Measurements from ENCODE around the gene SGSM1. TPM values are rescaled to one million over a fixed set of nuclear protein-coding genes. Genes with fewer than 3 reads are reported as not detected.

The SGSM1 gene
- total and polyA plus RNA-seq, 9 of the 15 experiments (the other 6 are each of a cell fraction or from before 2014, with no cell fraction given): not detected

DNA sequence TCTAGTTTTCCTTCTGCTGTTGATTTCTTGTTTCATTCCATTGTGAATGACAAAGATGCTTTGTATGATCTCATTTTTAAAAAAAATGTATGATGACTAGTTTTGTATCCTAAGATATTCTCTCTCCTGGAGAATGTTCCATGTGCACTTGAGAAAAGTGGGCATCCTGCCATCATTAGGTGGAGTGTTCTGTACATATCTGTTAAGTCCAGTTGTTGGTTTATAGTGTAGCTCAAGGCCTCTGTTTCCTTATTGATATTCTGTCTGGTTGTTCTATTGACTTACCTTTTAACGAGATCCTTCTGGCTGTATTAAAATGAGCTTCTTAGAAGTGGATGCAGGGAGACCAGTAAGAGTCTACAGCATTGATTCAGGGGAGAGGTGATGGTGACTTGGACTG, 35.2 kb downstream of the SGSM1 start:
- in situ Hi-C loops (cut with MboI): no loop called here
- CTCF ChIA-PET (ENCODE audit: low intra/inter-chr PET ratio): no interaction called here
- 0% methylated on average over 1 of the region's 1 CpG for WGBS (ENCODE audit: insufficient coverage, low coverage, missing lambda C conversion rate)

More for the DNA sequence above, 35.2 kb downstream of the SGSM1 start:
- H3K36me3 ChIP-seq (ENCODE audit: control insufficient read depth, insufficient read depth, low read length): no peaks in the 10 kb centered on the region
- no peaks in the 10 kb centered on the region for H3K79me2 ChIP-seq (ENCODE audit: control insufficient read depth, insufficient read depth, low read length)
- POLR2A ChIA-PET: no interaction called here
- FAIRE-seq (no peak), DNase-seq (ENCODE audit: extremely low read depth in 1 of 4, low spot score in 3 of 4) (no peak), ATAC-seq (no peak)
- no peaks in the 10 kb centered on the region for H3K4me1 ChIP-seq (replicated peaks in 1 of 2; ENCODE audit: control insufficient read depth in 2 of 2, insufficient read depth in 2 of 2, low read length in 2 of 2)
- H3K27me3 ChIP-seq (ENCODE audit: control insufficient read depth in 2 of 2, insufficient read depth in 2 of 2, low read length in 2 of 2): peaks cover 0 to 16% of the 10 kb centered on the region in 2 experiments; a peak in 2 of 5 replicates
- no peak overlapping the region for H3K27ac ChIP-seq (ENCODE audit: extremely low read depth, low read depth, low read length)
- H3K9ac ChIP-seq (ENCODE audit: insufficient read depth in 1 of 2, low read depth in 2 of 2, low read length in 2 of 2): no peak overlapping the region
- no peak overlapping the region for H3K4me3 ChIP-seq
- no peak for TF ChIP-seq SRF (CRISPR knock-in tag; IDR thresholded peaks at IDR 0.05)
- TF ChIP-seq, protein P1, sequence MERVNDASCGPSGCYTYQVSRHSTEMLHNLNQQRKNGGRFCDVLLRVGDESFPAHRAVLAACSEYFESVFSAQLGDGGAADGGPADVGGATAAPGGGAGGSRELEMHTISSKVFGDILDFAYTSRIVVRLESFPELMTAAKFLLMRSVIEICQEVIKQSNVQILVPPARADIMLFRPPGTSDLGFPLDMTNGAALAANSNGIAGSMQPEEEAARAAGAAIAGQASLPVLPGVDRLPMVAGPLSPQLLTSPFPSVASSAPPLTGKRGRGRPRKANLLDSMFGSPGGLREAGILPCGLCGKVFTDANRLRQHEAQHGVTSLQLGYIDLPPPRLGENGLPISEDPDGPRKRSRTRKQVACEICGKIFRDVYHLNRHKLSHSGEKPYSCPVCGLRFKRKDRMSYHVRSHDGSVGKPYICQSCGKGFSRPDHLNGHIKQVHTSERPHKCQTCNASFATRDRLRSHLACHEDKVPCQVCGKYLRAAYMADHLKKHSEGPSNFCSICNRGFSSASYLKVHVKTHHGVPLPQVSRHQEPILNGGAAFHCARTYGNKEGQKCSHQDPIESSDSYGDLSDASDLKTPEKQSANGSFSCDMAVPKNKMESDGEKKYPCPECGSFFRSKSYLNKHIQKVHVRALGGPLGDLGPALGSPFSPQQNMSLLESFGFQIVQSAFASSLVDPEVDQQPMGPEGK (CRISPR knock-in tag; IDR thresholded peaks at IDR 0.05; ENCODE audit: borderline replicate concordance): no peak
- TF ChIP-seq CAMTA2 (CRISPR knock-in tag; conservative IDR thresholded peaks at IDR 0.05): no peak
- TF ChIP-seq ZNF551 (CRISPR knock-in tag; IDR thresholded peaks at IDR 0.05): no peak
- TF ChIP-seq GABPA (tag; conservative IDR thresholded peaks at IDR 0.05; ENCODE audit: low read depth): no peak
- TF ChIP-seq SMC3 (conservative IDR thresholded peaks at IDR 0.05; ENCODE audit: insufficient read depth, low read depth, low read length): no peak
- TF ChIP-seq, protein P2, sequence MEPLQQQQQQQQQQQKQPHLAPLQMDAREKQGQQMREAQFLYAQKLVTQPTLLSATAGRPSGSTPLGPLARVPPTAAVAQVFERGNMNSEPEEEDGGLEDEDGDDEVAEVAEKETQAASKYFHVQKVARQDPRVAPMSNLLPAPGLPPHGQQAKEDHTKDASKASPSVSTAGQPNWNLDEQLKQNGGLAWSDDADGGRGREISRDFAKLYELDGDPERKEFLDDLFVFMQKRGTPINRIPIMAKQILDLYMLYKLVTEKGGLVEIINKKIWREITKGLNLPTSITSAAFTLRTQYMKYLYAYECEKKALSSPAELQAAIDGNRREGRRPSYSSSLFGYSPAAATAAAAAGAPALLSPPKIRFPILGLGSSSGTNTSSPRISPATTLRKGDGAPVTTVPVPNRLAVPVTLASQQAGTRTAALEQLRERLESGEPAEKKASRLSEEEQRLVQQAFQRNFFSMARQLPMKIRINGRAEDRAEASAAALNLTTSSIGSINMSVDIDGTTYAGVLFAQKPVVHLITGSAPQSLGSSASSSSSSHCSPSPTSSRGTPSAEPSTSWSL (CRISPR knock-in tag; IDR thresholded peaks at IDR 0.05; ENCODE audit: borderline replicate concordance): no peak
- TF ChIP-seq RBM17 (IDR thresholded peaks at IDR 0.05; ENCODE audit: borderline replicate concordance, low read depth, low read length): no peak
- no peak for TF ChIP-seq ZBTB8A (IDR thresholded peaks at IDR 0.05; ENCODE audit: partially characterized antibody)
- TF ChIP-seq, protein P3, sequence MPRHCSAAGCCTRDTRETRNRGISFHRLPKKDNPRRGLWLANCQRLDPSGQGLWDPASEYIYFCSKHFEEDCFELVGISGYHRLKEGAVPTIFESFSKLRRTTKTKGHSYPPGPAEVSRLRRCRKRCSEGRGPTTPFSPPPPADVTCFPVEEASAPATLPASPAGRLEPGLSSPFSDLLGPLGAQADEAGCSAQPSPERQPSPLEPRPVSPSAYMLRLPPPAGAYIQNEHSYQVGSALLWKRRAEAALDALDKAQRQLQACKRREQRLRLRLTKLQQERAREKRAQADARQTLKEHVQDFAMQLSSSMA (CRISPR knock-in tag; IDR thresholded peaks at IDR 0.05): no peak
- H3K9me1 ChIP-seq (ENCODE audit: control insufficient read depth, insufficient read depth, low read length): no peaks in the 10 kb centered on the region
- intact Hi-C loops (cut with micrococcal nuclease): no loop called here
- no peaks in the 10 kb centered on the region for H4K20me1 ChIP-seq (replicated peaks; ENCODE audit: control insufficient read depth, insufficient read depth, low read length)
- no peaks in the 10 kb centered on the region for H3K9me3 ChIP-seq (replicated peaks; ENCODE audit: control insufficient read depth, insufficient read depth, low read depth, low read length)
- no TSS peak for BruUV-seq (replicated peaks)
- H3K4me2 ChIP-seq (ENCODE audit: insufficient read depth, low read length): no peak overlapping the region
- no peak overlapping the region for H2AFZ ChIP-seq (ENCODE audit: low read depth, low read length)
